NCI-H1105 (cell line): ENCODE results near the gene TRAK1.

ENCODE experiments used
- DNase-seq: peaks from one replicate; lab custom pipeline; 2025; lab: John Stamatoyannopoulos, UW

TRAK1 gene

GRCh38 chr3:42123012-42123581 lies 31.9 kb downstream of the TRAK1 start:
- DNase-seq = no peak

- no peak for DNase-seq
Measured at GRCh38 chr3:42123824-42124658, 32.9 kb downstream of the TRAK1 start.

- no peak for DNase-seq
Measured at GRCh38 chr3:42127226-42127625, 36.1 kb downstream of the TRAK1 start.

GRCh38 chr3:42128526-42128925 lies 37.4 kb downstream of the TRAK1 start:
- no peak for DNase-seq

- DNase-seq = no peak
Measured at GRCh38 chr3:42129014-42129953, 38.1 kb downstream of the TRAK1 start.

GRCh38 chr3:42130007-42130328 lies 38.8 kb downstream of the TRAK1 start:
- no peak for DNase-seq

GRCh38 chr3:42130329-42131070 lies 39.3 kb downstream of the TRAK1 start:
- DNase-seq = no peak

GRCh38 chr3:42133500-42134298 lies 42.5 kb downstream of the TRAK1 start:
- no peak for DNase-seq

- no peak for DNase-seq
Measured at GRCh38 chr3:42134867-42135464, 43.8 kb downstream of the TRAK1 start.

GRCh38 chr3:42139621-42140453 lies 48.7 kb downstream of the TRAK1 start:
- DNase-seq = no peak

GRCh38 chr3:42140665-42141203 lies 49.6 kb downstream of the TRAK1 start:
- DNase-seq = no peak

GRCh38 chr3:42143440-42143839 lies 52.3 kb downstream of the TRAK1 start:
- no peak for DNase-seq

- no peak for DNase-seq
Measured at GRCh38 chr3:42144209-42144608, 53.1 kb downstream of the TRAK1 start.

GRCh38 chr3:42148086-42148848 lies 57.1 kb downstream of the TRAK1 start:
- no peak for DNase-seq

- no peak for DNase-seq
Measured at GRCh38 chr3:42148982-42149432, 57.9 kb downstream of the TRAK1 start.

- no peak for DNase-seq
Measured at GRCh38 chr3:42149532-42149931, 58.4 kb downstream of the TRAK1 start.

GRCh38 chr3:42149975-42150374 lies 58.8 kb downstream of the TRAK1 start:
- DNase-seq = no peak

GRCh38 chr3:42151596-42152168 lies 60.5 kb downstream of the TRAK1 start:
- DNase-seq = no peak
